ENCODE measurements around the gene ADRB2. TPM values are rescaled to one million over a fixed set of nuclear protein-coding genes. Genes with fewer than 3 reads are reported as not detected.

The ADRB2 gene
- total RNA-seq, 1 experiment from 2014 or later, result 0.26 TPM

DNA sequence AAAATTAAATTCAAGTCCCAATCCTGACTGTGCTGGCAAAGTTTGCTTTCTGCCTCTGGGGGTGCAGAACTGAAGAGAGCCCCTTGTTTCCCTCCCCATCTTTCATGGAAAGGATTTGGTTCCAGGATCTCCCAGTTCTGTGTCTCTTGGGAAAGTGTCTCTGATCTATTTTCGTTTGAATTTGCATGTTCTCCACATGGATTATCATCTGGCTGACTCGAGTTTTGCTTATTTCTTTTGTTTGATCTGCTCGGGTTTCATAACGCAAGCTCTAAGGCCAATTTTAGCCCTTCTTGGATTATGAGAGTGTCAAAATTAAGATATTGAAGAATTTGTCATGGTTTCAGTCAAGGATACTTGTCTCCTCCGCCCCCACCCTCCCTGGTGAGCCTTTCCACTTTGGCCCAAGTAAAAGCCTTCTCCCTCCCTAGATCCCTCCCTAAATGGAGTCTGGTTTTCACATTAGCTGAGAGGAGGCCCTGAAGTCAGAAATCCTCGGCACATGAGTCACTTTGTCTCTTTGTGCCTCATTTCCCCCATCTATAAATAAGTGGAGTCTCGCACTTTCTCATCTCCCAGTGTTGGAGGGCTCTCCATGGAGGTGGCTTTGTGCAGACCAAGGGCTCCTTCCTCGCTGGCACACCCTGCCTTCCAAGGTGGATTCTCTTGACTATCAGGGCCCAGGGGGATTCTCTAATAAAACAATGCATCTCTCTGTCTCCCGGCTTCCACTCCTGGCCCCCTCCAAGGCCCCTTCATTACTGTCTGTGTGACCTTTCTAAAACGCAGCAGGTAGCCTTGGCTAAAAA is 17.3 kb downstream of the ADRB2 start:
- H2AK5ac ChIP-seq (ENCODE audit: insufficient read length, low read length), result no peak overlapping the region
- H3K23ac ChIP-seq (ENCODE audit: insufficient read length, low read depth, low read length), result no peak overlapping the region
- no peak overlapping the region for H4K91ac ChIP-seq (ENCODE audit: insufficient read length, low read depth, low read length)
- H2BK120ac ChIP-seq (ENCODE audit: low read depth, low read length, poor library complexity, severe bottlenecking), result no peak overlapping the region
- no peak overlapping the region for H3K18ac ChIP-seq (ENCODE audit: insufficient read length, low read depth, low read length)
- no peak overlapping the region for H2AFZ ChIP-seq (ENCODE audit: low read length)
- no peak overlapping the region for H2BK12ac ChIP-seq (ENCODE audit: insufficient read length, low read depth, low read length)
- H2BK5ac ChIP-seq (ENCODE audit: insufficient read length, low read length), result no peak overlapping the region
- H3K4me3 Mint-ChIP-seq, result no peak overlapping the region
- no peaks in the 10 kb centered on the region for H3K27me3 ChIP-seq (ENCODE audit: insufficient read depth, low read length)
- no peak overlapping the region for H3K9ac ChIP-seq (ENCODE audit: extremely low read depth, insufficient read length, low read length)
- no peak overlapping the region for H3K4me2 ChIP-seq (ENCODE audit: insufficient read depth, insufficient read length, low read length)
- no peaks in the 10 kb centered on the region for H4K20me1 ChIP-seq (ENCODE audit: control insufficient read depth, insufficient read depth, insufficient read length)
- WGBS (ENCODE audit: extremely low coverage, insufficient read length, low lambda C conversion rate), result no CpG with 5 or more reads among the region's 10 CpGs
- no peaks in the 10 kb centered on the region for H3K23me2 ChIP-seq (ENCODE audit: insufficient read length, low read depth, low read length, poor library complexity, severe bottlenecking)
- H3K9me3 ChIP-seq (ENCODE audit: control insufficient read depth, low read depth, low read length), result no peaks in the 10 kb centered on the region
- peaks cover 5 to 10% of the 10 kb centered on the region in 2 experiments; a peak in 3 of 4 replicates for H3K4me1 Mint-ChIP-seq
- H3K14ac ChIP-seq (ENCODE audit: insufficient read depth, low read length), result no peak overlapping the region
- H3K27ac ChIP-seq (ENCODE audit: insufficient read length, low read depth, low read length), result no peak overlapping the region
- H3K36me3 Mint-ChIP-seq (ENCODE audit: insufficient read depth in 1 of 3, low read depth in 3 of 3), result no peaks in the 10 kb centered on the region
- no peak overlapping the region for H2BK20ac ChIP-seq (ENCODE audit: low read depth, low read length, poor library complexity, severe bottlenecking)
- H4K8ac ChIP-seq (replicated peaks; ENCODE audit: insufficient read length, low read depth, low read length), result no peak overlapping the region
- DNase-seq, result no peak
- H3K79me1 ChIP-seq (ENCODE audit: insufficient read depth, low read depth, low read length, poor library complexity, severe bottlenecking), result no peaks in the 10 kb centered on the region
- no peak overlapping the region for H3T11ph ChIP-seq (ENCODE audit: low read length)
- H2BK15ac ChIP-seq (ENCODE audit: low read depth, low read length), result no peak overlapping the region
- no peaks in the 10 kb centered on the region for H3K4me1 ChIP-seq (ENCODE audit: insufficient read depth, low read length)
- no peaks in the 10 kb centered on the region for H3K79me2 ChIP-seq (ENCODE audit: insufficient read depth, low read length)
- H3K56ac ChIP-seq (ENCODE audit: insufficient read length, low read depth, low read length), result no peak overlapping the region
- peaks cover 3% of the 10 kb centered on the region for H3K27me3 Mint-ChIP-seq (ENCODE audit: low read depth)
- TF ChIP-seq, protein P1, sequence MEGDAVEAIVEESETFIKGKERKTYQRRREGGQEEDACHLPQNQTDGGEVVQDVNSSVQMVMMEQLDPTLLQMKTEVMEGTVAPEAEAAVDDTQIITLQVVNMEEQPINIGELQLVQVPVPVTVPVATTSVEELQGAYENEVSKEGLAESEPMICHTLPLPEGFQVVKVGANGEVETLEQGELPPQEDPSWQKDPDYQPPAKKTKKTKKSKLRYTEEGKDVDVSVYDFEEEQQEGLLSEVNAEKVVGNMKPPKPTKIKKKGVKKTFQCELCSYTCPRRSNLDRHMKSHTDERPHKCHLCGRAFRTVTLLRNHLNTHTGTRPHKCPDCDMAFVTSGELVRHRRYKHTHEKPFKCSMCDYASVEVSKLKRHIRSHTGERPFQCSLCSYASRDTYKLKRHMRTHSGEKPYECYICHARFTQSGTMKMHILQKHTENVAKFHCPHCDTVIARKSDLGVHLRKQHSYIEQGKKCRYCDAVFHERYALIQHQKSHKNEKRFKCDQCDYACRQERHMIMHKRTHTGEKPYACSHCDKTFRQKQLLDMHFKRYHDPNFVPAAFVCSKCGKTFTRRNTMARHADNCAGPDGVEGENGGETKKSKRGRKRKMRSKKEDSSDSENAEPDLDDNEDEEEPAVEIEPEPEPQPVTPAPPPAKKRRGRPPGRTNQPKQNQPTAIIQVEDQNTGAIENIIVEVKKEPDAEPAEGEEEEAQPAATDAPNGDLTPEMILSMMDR (conservative IDR thresholded peaks at IDR 0.05), result no peak
- no peak overlapping the region; a peak in 1 of 7 replicates for H3K27ac Mint-ChIP-seq
- H3K9me3 Mint-ChIP-seq, result no peaks in the 10 kb centered on the region
- no peak overlapping the region for H3K4ac ChIP-seq (ENCODE audit: low read depth, low read length)
- no peak overlapping the region for H4K5ac ChIP-seq (ENCODE audit: insufficient read length, low read depth, low read length)

Measured in H9 (cell line).